Stimulated activated CD8-positive, alpha-beta memory T cell treated with anti-CD3 and anti-CD28 coated beads, Interleukin-2, amount 100 ng/mL, for 48 hours (primary cell): ENCODE data around the gene PELI3.

Experiments used
- DNase-seq, 2 donors: peaks; one replicate each; pipeline ENCODE4 v3.0.0-alpha.2; 2020; ENCODE audit warnings: low read depth in 2 of 2

Gene PELI3

GRCh38 chr11:66497206-66497605, 30.5 kb downstream of the PELI3 start:
- DNase-seq = no peak

GRCh38 chr11:66498506-66498905, 31.8 kb downstream of the PELI3 start:
- DNase-seq = no peak

DNA sequence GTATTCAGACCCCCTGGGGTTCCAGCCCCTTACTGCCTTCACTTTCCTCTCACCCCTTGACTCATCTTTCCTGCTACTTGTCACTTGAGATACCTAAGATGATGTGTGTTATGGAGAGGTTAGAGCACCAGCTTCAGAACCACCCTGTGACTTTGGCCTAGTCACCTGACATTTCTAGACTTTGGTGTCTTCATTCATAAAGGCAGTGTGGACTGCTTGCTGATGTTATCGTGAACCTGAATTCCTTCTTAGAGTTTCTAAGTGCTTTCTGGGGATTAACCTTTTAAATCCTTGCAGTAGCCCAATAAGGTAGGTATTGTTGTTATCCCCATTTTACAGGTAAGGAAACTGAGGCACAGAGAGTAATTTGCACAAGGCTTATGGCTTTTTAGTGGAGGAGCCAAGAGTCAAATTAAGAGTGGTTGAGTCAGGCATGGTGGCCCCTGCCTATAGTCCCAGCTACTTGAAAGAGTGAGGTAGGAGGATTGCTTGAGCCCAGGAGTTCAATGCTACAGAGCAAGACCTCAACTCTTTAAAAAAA, 38.6 kb downstream of the PELI3 start:
- no peak for DNase-seq

DNA sequence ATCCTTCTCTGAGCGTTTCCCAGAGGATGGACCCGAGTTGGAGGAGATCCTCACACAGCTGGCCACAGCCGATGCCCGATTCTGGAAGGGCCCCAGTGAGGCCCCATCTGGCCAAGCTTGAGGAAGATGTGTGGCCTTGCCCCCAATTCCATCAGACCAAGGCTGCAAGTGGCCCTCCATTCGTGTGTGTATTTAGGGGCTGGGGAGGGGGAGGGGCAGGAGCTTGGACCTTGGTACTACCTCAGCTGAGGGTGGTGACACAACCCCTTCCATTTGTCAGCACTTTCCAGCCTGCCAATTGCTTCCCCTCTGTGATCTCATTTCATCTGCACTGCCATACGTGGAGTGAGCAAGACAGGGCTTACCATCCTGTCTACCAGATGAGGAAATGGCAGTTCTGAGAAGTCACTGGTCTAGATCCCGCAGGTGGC, 42.4 kb downstream of the PELI3 start:
- no peak for DNase-seq

DNA sequence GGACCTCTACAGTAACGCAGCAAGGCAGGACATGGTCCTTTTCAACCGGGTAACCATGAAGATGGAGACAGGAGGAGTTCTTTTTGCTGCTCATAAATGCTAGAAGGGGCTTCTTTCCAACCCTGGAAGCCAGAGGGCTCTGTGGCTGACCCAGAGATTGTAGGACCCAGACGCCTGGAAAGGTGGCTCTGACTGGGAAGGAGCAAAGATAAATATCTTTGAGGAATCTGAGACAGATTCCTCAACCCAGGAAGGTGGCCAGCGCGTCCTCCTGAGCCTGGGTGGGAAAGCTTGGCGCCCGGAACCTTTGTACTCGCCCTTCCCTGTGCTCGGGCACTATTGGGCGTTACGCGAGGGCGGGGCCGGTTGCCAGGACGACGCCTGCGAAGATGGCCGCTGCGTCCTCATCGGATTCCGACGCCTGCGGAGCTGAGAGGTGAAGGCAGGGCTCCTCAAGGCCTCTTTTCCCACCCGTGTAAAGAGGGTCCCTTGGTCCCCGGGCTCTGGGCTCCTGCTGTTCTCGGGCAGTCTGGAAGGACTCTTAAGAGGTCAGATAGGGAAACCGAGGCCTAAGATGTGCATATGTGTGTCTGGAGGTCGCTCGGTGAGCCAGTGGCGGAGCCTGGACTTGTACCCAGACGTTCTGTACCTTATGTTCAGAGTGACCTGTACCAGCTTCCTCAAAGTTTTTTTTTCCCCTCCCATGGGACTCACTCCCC, 43.7 kb downstream of the PELI3 start, which contains the start of gene BBS1:
TSS of gene BBS1 (plus strand) at position 365 of the 719 bp plus-strand sequence. CDS start at position 390, 25 bp downstream.
- DNase-seq = peak; percentile 69 to 77

DNA sequence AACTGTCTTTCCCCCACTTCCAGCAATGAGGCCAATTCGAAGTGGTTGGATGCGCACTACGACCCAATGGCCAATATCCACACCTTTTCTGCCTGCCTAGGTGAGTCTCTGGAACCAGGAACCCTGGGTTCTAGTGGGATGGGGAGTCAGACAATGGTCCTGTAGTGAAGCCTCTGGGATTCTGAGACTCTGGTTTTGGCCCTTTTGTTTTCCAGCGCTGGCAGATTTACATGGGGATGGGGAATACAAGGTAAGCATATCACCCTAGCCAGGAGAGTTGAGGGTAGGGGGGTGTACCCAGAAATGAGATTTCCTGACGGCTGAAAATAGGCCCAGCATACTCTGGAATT, 44.3 kb downstream of the PELI3 start:
- DNase-seq = no peak

GRCh38 chr11:66523611-66524010, 56.9 kb downstream of the PELI3 start:
- no peak for DNase-seq

GRCh38 chr11:66524304-66525040, 57.8 kb downstream of the PELI3 start:
- DNase-seq = no peak
